WERI-Rb-1 (cell line): Measurements from ENCODE around the gene SPEF1.

Experiments
- DNase-seq: peaks from one replicate; pipeline ENCODE4 v3.0.0-alpha.2; 2020
- H3K27ac ChIP-seq: fragments of 250-450 bp; sonication (Bioruptor Pico); 2 replicates; pipeline ENCODE4 v1.5.1; 2020; ENCODE audit warnings: mild to moderate bottlenecking, moderate library complexity
- H3K27me3 ChIP-seq: fragments of 250-450 bp; sonication (Bioruptor Pico); 2 replicates; pipeline ENCODE4 v1.5.1; 2021; ENCODE audit warnings: mild to moderate bottlenecking, low read depth, moderate library complexity; ENCODE audit not compliant: insufficient read depth, severe bottlenecking
- H3K36me3 ChIP-seq: fragments of 250-450 bp; sonication (Bioruptor Pico); 2 replicates; pipeline ENCODE4 v1.5.1; 2020; ENCODE audit warnings: mild to moderate bottlenecking, moderate library complexity
- H3K4me3 ChIP-seq: 2 replicates; pipeline ENCODE4 v1.5.1; 2011; ENCODE audit warnings: low read depth, mild to moderate bottlenecking, control low read depth, low read length
- H3K9me3 ChIP-seq: fragments of 250-450 bp; sonication (Bioruptor Pico); 2 replicates; pipeline ENCODE4 v1.5.1; 2021; ENCODE audit warnings: mild to moderate bottlenecking, moderate library complexity; ENCODE audit not compliant: severe bottlenecking
- CTCF ChIP-seq: IDR thresholded peaks from 2 replicates; pipeline ENCODE4 v1.5.1; 2011; ENCODE audit warnings: low read depth, mild to moderate bottlenecking, control low read depth, inconsistent platforms, low read length

Gene SPEF1

GRCh38 chr20:3812259-3812681 is 31.0 kb upstream of the SPEF1 start:
- Histone ChIP-seq H3K27ac (no peak overlapping the region), H3K9me3 (no peaks in the 10 kb centered on the region)
- no peak for DNase-seq

GRCh38 chr20:3811467-3812258 is 30.4 kb upstream of the SPEF1 start:
- Histone ChIP-seq H3K4me3 (no peak overlapping the region), H3K9me3 (no peaks in the 10 kb centered on the region), H3K27ac (no peak overlapping the region), H3K27me3 (no peaks in the 10 kb centered on the region), H3K36me3 (no peaks in the 10 kb centered on the region)
- DNase-seq: no peak
- TF ChIP-seq CTCF: no peak

More at GRCh38 chr20:3812259-3812681, 31.0 kb upstream of the SPEF1 start:
- Histone ChIP-seq H3K4me3 (no peak overlapping the region), H3K36me3 (no peaks in the 10 kb centered on the region), H3K27me3 (no peaks in the 10 kb centered on the region)
- no peak for TF ChIP-seq CTCF

GRCh38 chr20:3808544-3808943 is 27.3 kb upstream of the SPEF1 start:
- Histone ChIP-seq H3K27ac (no peak overlapping the region), H3K36me3 (peaks cover 23% of the 10 kb centered on the region), H3K9me3 (no peaks in the 10 kb centered on the region), H3K4me3 (no peak overlapping the region), H3K27me3 (no peaks in the 10 kb centered on the region)
- no peak for TF ChIP-seq CTCF
- DNase-seq: no peak

GRCh38 chr20:3804781-3805180 is 23.5 kb upstream of the SPEF1 start:
- Histone ChIP-seq H3K27ac (no peak overlapping the region), H3K36me3 (peaks cover 57% of the 10 kb centered on the region)
- TF ChIP-seq CTCF: no peak

GRCh38 chr20:3804254-3804751 is 23.1 kb upstream of the SPEF1 start:
- Histone ChIP-seq H3K27ac (no peak overlapping the region), H3K4me3 (no peak overlapping the region), H3K36me3 (peaks cover 57% of the 10 kb centered on the region), H3K9me3 (no peaks in the 10 kb centered on the region), H3K27me3 (no peaks in the 10 kb centered on the region)
- no peak for TF ChIP-seq CTCF
- no peak for DNase-seq

More at GRCh38 chr20:3804781-3805180, 23.5 kb upstream of the SPEF1 start:
- Histone ChIP-seq H3K27me3 (no peaks in the 10 kb centered on the region), H3K9me3 (no peaks in the 10 kb centered on the region), H3K4me3 (no peak overlapping the region)
- no peak for DNase-seq
